BLaER1 treated with 17β-estradiol and CSF1 and Interleukin-3, amounts not matched to agents 10 nM and 100 nM (cell line): Measurements from ENCODE around the gene MLYCD.

ENCODE experiments used
- H3K27ac ChIP-seq, 11 experiments: shearing (Covaris generic); formaldehyde crosslinking; 2 replicates each; pipeline ENCODE4 v1.8.1; 2022
- H3K27me3 ChIP-seq, 11 experiments: shearing (Covaris generic); formaldehyde crosslinking; 2 replicates each; pipeline ENCODE4 v1.8.1; 2022
- H3K36me3 ChIP-seq, 11 experiments: shearing (Covaris generic); formaldehyde crosslinking; 2 replicates each; pipeline ENCODE4 v1.8.1; 2022
- H3K4me1 ChIP-seq, 10 experiments: shearing (Covaris generic); formaldehyde crosslinking; 2 replicates each; pipeline ENCODE4 v1.8.1; 2022
- H3K4me2 ChIP-seq, 11 experiments: shearing (Covaris generic); formaldehyde crosslinking; 2 replicates each; pipeline ENCODE4 v1.8.1; 2022
- H3K4me3 ChIP-seq, 10 experiments: shearing (Covaris generic); formaldehyde crosslinking; 2 replicates each; pipeline ENCODE4 v1.8.1; 2022
- H3K9ac ChIP-seq, 11 experiments: shearing (Covaris generic); formaldehyde crosslinking; 2 replicates each; pipeline ENCODE4 v1.8.1; 2022
- H3K9me3 ChIP-seq, 11 experiments: shearing (Covaris generic); formaldehyde crosslinking; replicated peaks in 1 of 11; 2 replicates each; pipeline ENCODE4 v1.8.1; 2022
- H4K20me1 ChIP-seq, 11 experiments: shearing (Covaris generic); formaldehyde crosslinking; 2 replicates each; pipeline ENCODE4 v1.8.1; 2022
- Cebpa-rat ChIP-seq, 11 experiments: shearing (Covaris generic); IDR thresholded peaks; 2 replicates each; pipeline ENCODE4 v1.8.1; 2022

Gene MLYCD

GRCh38 chr16:83890359-83890758 lies 8.6 kb upstream of the MLYCD start:
- H3K27ac ChIP-seq = no peak overlapping the region
- no peak overlapping the region for H3K9ac ChIP-seq
- no peak overlapping the region for H3K4me3 ChIP-seq
- no peaks in the 10 kb centered on the region for H4K20me1 ChIP-seq
- no peaks in the 10 kb centered on the region; a peak in 1 of 22 replicates for H3K36me3 ChIP-seq
- no peak for TF ChIP-seq Cebpa-rat (IDR thresholded peaks at IDR 0.05)
- H3K4me2 ChIP-seq = no peak overlapping the region
- H3K9me3 ChIP-seq = peaks cover 18 to 30% (median 24%) of the 10 kb centered on the region in 11 experiments
- H3K4me1 ChIP-seq = peaks cover 0 to 14% (median 11%) of the 10 kb centered on the region in 10 experiments; a peak in 13 of 20 replicates
- H3K27me3 ChIP-seq = no peaks in the 10 kb centered on the region

DNA sequence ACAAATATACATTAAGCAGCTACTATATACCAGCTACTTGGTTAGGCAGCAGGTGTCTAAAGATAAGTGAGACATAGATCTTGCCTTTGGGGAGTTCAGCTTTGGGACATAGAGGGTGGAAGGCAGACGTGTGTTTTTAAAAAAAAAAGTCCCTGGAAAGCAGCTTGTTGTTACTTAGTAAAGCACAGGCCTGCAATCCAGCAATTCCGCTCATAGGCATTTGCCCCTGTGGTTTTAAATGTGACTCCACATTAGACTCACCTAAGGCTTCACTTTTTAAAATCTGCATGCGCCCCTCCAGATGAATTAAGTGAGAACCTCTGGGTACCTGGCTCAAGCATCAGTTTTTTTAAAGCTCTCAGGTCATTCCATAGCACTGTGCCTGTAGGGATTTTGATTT lies 7.2 kb upstream of the MLYCD start:
- Histone ChIP-seq H4K20me1 (no peaks in the 10 kb centered on the region), H3K27ac (no peak overlapping the region), H3K4me2 (no peak overlapping the region), H3K27me3 (no peaks in the 10 kb centered on the region), H3K4me3 (no peak overlapping the region), H3K36me3 (no peaks in the 10 kb centered on the region; a peak in 1 of 22 replicates), H3K9ac (no peak overlapping the region), H3K9me3 (peaks cover 18 to 30% (median 24%) of the 10 kb centered on the region in 11 experiments), H3K4me1 (0 out of 20 replicates have a peak, but pooled peaks cover 0 to under 1% (median 0%) of the 10 kb centered on the region in 10 experiments)
- no peak for TF ChIP-seq Cebpa-rat (IDR thresholded peaks at IDR 0.05)

DNA sequence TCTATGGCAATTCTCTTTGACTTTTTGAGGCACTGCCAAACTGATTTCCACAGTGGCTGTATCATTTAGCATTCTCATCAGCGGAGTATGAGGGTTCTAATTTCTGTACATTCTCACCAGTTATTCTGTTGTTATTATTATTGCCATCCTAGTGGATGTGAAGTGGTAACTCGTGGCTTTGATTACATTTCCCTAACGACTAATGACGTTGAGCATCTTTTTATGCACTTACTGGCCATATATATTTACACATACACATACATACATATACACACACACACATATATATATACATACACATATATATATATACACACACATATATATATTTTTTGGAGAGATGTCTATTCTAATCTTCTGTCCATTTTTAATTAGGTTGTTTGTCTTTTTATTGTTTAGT lies 3.7 kb upstream of the MLYCD start:
- no peak overlapping the region for H3K9ac ChIP-seq
- no peak overlapping the region for H3K4me2 ChIP-seq
- H3K27ac ChIP-seq = no peak overlapping the region
- peaks cover 18 to 30% (median 24%) of the 10 kb centered on the region in 11 experiments for H3K9me3 ChIP-seq
- H3K4me1 ChIP-seq = peaks cover 9 to 15% (median 13%) of the 10 kb centered on the region in 10 experiments
- H4K20me1 ChIP-seq = peaks cover 0 to 5% (median 0%) of the 10 kb centered on the region in 11 experiments; a peak in 3 of 22 replicates
- no peaks in the 10 kb centered on the region; a peak in 1 of 22 replicates for H3K36me3 ChIP-seq
- H3K4me3 ChIP-seq = no peak overlapping the region
- no peaks in the 10 kb centered on the region for H3K27me3 ChIP-seq
- TF ChIP-seq Cebpa-rat (IDR thresholded peaks at IDR 0.05) = no peak

DNA sequence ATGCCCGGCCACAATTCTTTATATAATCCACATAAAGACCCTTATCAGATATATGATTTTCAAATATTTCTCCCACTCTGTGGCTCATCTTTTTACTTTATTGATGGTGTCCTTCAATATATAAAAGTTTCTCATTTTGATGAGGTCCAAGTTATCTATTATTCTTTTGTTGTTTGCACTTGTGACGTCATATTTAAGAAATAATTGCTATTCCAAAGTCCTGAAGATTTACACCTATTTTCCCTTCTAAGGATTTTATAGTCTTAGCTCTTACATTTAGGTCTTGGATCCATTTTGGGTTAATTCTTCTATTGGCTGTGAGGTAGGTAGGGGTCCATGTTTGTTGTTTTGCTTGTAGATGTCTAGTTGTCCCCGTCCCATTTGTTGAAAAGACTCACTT lies 3.0 kb upstream of the MLYCD start:
- peaks cover 0 to 12% (median 3%) of the 10 kb centered on the region in 11 experiments; a peak in 6 of 22 replicates for H4K20me1 ChIP-seq
- no peak for TF ChIP-seq Cebpa-rat (IDR thresholded peaks at IDR 0.05)
- peaks cover 18 to 23% (median 21%) of the 10 kb centered on the region in 11 experiments for H3K9me3 ChIP-seq
- no peak overlapping the region for H3K4me3 ChIP-seq
- H3K4me1 ChIP-seq = peaks cover 14 to 22% (median 19%) of the 10 kb centered on the region in 10 experiments
- H3K4me2 ChIP-seq = no peak overlapping the region
- H3K9ac ChIP-seq = no peak overlapping the region
- no peak overlapping the region for H3K27ac ChIP-seq
- no peaks in the 10 kb centered on the region; a peak in 1 of 22 replicates for H3K36me3 ChIP-seq
- no peaks in the 10 kb centered on the region for H3K27me3 ChIP-seq

- peak overlapping the region; percentile 71 to 90 (median 82) for H3K27ac ChIP-seq
- no peak for TF ChIP-seq Cebpa-rat (IDR thresholded peaks at IDR 0.05)
- no peaks in the 10 kb centered on the region for H3K27me3 ChIP-seq
- H3K9ac ChIP-seq = peak overlapping the region; percentile 80 to 93 (median 87)
- peak overlapping the region; percentile 75 to 92 (median 84) for H3K4me3 ChIP-seq
- no peaks in the 10 kb centered on the region for H3K9me3 ChIP-seq
- peak overlapping the region; percentile 80 to 98 (median 92) for H3K4me2 ChIP-seq
- peaks cover 6 to 42% (median 30%) of the 10 kb centered on the region in 11 experiments; a peak in 16 of 22 replicates for H4K20me1 ChIP-seq
- peaks cover 14 to 29% (median 22%) of the 10 kb centered on the region in 10 experiments for H3K4me1 ChIP-seq
- H3K36me3 ChIP-seq = peaks cover 0 to 20% (median 5%) of the 10 kb centered on the region in 11 experiments; a peak in 5 of 22 replicates
Observed at GRCh38 chr16:83899272-83899897, 470 bp downstream of the MLYCD start.

DNA sequence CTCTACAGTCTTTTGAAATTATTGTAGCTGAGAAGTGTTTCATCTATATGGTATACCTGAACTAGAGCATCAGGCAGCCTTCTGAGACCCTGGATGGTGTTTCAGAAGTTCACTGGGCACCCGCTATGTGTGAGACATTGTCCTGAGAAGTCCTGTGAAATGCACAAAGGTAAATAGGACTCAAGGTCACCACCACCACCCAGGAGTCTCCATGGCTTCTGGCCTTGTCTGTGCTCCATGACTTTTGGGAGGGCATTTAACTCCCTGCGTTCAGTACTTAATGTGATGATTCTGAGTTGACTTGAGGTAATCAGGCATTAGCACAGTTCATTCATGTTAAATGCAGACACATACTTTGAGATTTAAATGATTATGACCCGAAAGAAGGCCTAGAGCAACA lies 1.1 kb downstream of the MLYCD start:
- Histone ChIP-seq H3K27ac (peak overlapping the region in 9 of 11 experiments; percentile 78 to 90 (median 85); a peak in 15 of 22 replicates), H3K9ac (peak overlapping the region; percentile 80 to 93 (median 87); a peak in 21 of 22 replicates), H4K20me1 (peaks cover 6 to 46% (median 30%) of the 10 kb centered on the region in 11 experiments; a peak in 16 of 22 replicates), H3K36me3 (peaks cover 4 to 25% (median 11%) of the 10 kb centered on the region in 11 experiments; a peak in 9 of 22 replicates), H3K4me2 (peak overlapping the region; percentile 80 to 98 (median 92)), H3K9me3 (no peaks in the 10 kb centered on the region), H3K4me3 (peak overlapping the region; percentile 75 to 92 (median 84)), H3K4me1 (peaks cover 14 to 29% (median 22%) of the 10 kb centered on the region in 10 experiments), H3K27me3 (no peaks in the 10 kb centered on the region)
- TF ChIP-seq Cebpa-rat (IDR thresholded peaks at IDR 0.05) = no peak

GRCh38 chr16:83900571-83900970 lies 1.7 kb downstream of the MLYCD start:
- Histone ChIP-seq H3K27ac (no peak overlapping the region), H3K9me3 (no peaks in the 10 kb centered on the region), H3K36me3 (peaks cover 5 to 25% (median 15%) of the 10 kb centered on the region in 11 experiments; a peak in 10 of 22 replicates), H3K4me3 (peak overlapping the region in 1 of 10 experiments; percentile 90; a peak in 1 of 20 replicates), H3K4me1 (peaks cover 14 to 29% (median 22%) of the 10 kb centered on the region in 10 experiments), H3K4me2 (peak overlapping the region; percentile 80 to 98 (median 92); a peak in 21 of 22 replicates), H4K20me1 (peaks cover 10 to 52% (median 35%) of the 10 kb centered on the region in 11 experiments; a peak in 16 of 22 replicates), H3K27me3 (no peaks in the 10 kb centered on the region), H3K9ac (no peak overlapping the region)
- TF ChIP-seq Cebpa-rat (IDR thresholded peaks at IDR 0.05) = no peak

GRCh38 chr16:83901101-83901500 lies 2.2 kb downstream of the MLYCD start:
- Histone ChIP-seq H3K9me3 (no peaks in the 10 kb centered on the region), H3K36me3 (peaks cover 5 to 27% (median 21%) of the 10 kb centered on the region in 11 experiments; a peak in 11 of 22 replicates), H3K4me3 (no peak overlapping the region), H3K27ac (no peak overlapping the region), H3K4me1 (peaks cover 14 to 29% (median 22%) of the 10 kb centered on the region in 10 experiments), H4K20me1 (peaks cover 15 to 57% (median 40%) of the 10 kb centered on the region in 11 experiments; a peak in 16 of 22 replicates), H3K9ac (no peak overlapping the region), H3K27me3 (no peaks in the 10 kb centered on the region), H3K4me2 (peak overlapping the region in 9 of 11 experiments; percentile 1 to 98 (median 91); a peak in 5 of 22 replicates)
- no peak for TF ChIP-seq Cebpa-rat (IDR thresholded peaks at IDR 0.05)

DNA sequence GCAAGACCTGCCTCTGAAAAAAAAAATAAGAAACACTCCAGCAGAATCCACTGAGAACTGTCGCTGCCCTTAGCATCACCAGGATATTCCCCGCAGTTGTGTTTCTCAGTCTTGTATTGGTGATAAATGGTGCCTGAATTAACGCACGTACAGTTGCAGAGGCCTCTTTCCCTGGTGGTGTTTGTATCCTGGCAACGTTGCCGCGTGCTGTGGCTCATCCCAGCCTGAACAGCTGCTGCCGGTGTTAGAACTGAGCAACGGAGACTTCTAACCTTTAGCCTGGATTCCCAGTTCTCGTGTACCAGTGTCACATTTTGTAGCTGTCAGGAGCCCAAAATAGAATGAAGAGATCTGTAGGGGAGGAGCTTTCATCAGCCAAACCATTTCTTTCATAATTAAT lies 4.8 kb downstream of the MLYCD start:
- Histone ChIP-seq H3K27me3 (no peaks in the 10 kb centered on the region), H3K9me3 (no peaks in the 10 kb centered on the region), H3K36me3 (peaks cover 27 to 53% (median 45%) of the 10 kb centered on the region in 11 experiments), H3K4me1 (peaks cover 9 to 23% (median 17%) of the 10 kb centered on the region in 10 experiments), H3K9ac (no peak overlapping the region), H4K20me1 (peaks cover 18 to 80% (median 42%) of the 10 kb centered on the region in 11 experiments; a peak in 16 of 22 replicates), H3K27ac (no peak overlapping the region), H3K4me3 (no peak overlapping the region), H3K4me2 (no peak overlapping the region)
- no peak for TF ChIP-seq Cebpa-rat (IDR thresholded peaks at IDR 0.05)
